MM.1S (cell line): ENCODE measurements around the gene RCAN1.

Experiments used
- DNase-seq: peaks from one replicate; pipeline ENCODE4 v3.0.0-alpha.2; 2015
- H2AFZ ChIP-seq: fragments of 300-600 bp; sonication (generic); 2 replicates; pipeline ENCODE4 v1.6.0; 2016; ENCODE audit warnings: antibody characterized with exemption, low read length
- H3F3A ChIP-seq: fragments of 300-600 bp; sonication (generic); 2 replicates; pipeline ENCODE4 v1.6.1; 2016; ENCODE audit warnings: mild to moderate bottlenecking, antibody characterized with exemption, low read length, moderate library complexity, mixed read lengths; ENCODE audit not compliant: insufficient read depth
- H3K27ac ChIP-seq: fragments of 300-600 bp; sonication (generic); 2 replicates; pipeline ENCODE4 v1.5.1; 2016; ENCODE audit warnings: mild to moderate bottlenecking, low read length
- H3K27me3 ChIP-seq: fragments of 300-600 bp; sonication (generic); replicated peaks from 2 replicates; pipeline ENCODE4 v1.6.0; 2016; ENCODE audit warnings: low read length; ENCODE audit not compliant: insufficient read depth
- H3K36me3 ChIP-seq: fragments of 300-600 bp; sonication (generic); replicated peaks from 2 replicates; pipeline ENCODE4 v1.6.1; 2016; ENCODE audit warnings: mild to moderate bottlenecking, low read length, mixed read lengths; ENCODE audit not compliant: insufficient read depth
- H3K4me1 ChIP-seq: fragments of 300-600 bp; sonication (generic); 2 replicates; pipeline ENCODE4 v1.6.1; 2016; ENCODE audit warnings: low read length, mixed read lengths
- H3K4me2 ChIP-seq: fragments of 300-600 bp; sonication (generic); 2 replicates; pipeline ENCODE4 v1.6.0; 2016; ENCODE audit warnings: low read depth, low read length
- H3K4me3 ChIP-seq: fragments of 300-600 bp; sonication (generic); 2 replicates; pipeline ENCODE4 v1.5.1; 2016; ENCODE audit warnings: low read length, mixed read lengths
- H3K79me2 ChIP-seq: fragments of 300-600 bp; sonication (generic); 2 replicates; pipeline ENCODE4 v1.6.1; 2016; ENCODE audit warnings: mixed run types, low read length, mixed read lengths
- H3K9ac ChIP-seq: fragments of 300-600 bp; sonication (generic); 2 replicates; pipeline ENCODE4 v1.6.1; 2016; ENCODE audit warnings: low read length, mixed read lengths
- H3K9me2 ChIP-seq: fragments of 300-600 bp; sonication (generic); replicated peaks from 2 replicates; pipeline ENCODE4 v1.6.1; 2016; ENCODE audit warnings: mild to moderate bottlenecking, low read length, mixed read lengths; ENCODE audit not compliant: insufficient read depth
- H3K9me3 ChIP-seq: fragments of 300-600 bp; sonication (generic); replicated peaks from 2 replicates; pipeline ENCODE4 v1.6.1; 2016; ENCODE audit warnings: mild to moderate bottlenecking, low read length, mixed read lengths; ENCODE audit not compliant: insufficient read depth
- H4K20me1 ChIP-seq: fragments of 300-600 bp; sonication (generic); 2 replicates; pipeline ENCODE4 v1.6.1; 2016; ENCODE audit warnings: mild to moderate bottlenecking, low read length, moderate library complexity, mixed read lengths; ENCODE audit not compliant: insufficient read depth
- EZH2 ChIP-seq: fragments of 300-600 bp; sonication (generic); optimal IDR thresholded peaks from 2 replicates; pipeline ENCODE3; 2017; ENCODE audit warnings: low read depth, mild to moderate bottlenecking, antibody characterized with exemption, low read length, mixed read lengths
- EZH2phosphoT487 ChIP-seq: fragments of 300-600 bp; sonication (generic); IDR thresholded peaks from 2 replicates; pipeline ENCODE4 v1.6.1; 2018; ENCODE audit warnings: antibody characterized with exemption, low read length
- TF ChIP-seq, protein P1 (sequence below): fragments of 300-600 bp; sonication (generic); IDR thresholded peaks from 2 replicates; pipeline ENCODE4 v1.5.1; 2016; ENCODE audit warnings: antibody characterized with exemption, low read length, mixed read lengths

Gene RCAN1

DNA sequence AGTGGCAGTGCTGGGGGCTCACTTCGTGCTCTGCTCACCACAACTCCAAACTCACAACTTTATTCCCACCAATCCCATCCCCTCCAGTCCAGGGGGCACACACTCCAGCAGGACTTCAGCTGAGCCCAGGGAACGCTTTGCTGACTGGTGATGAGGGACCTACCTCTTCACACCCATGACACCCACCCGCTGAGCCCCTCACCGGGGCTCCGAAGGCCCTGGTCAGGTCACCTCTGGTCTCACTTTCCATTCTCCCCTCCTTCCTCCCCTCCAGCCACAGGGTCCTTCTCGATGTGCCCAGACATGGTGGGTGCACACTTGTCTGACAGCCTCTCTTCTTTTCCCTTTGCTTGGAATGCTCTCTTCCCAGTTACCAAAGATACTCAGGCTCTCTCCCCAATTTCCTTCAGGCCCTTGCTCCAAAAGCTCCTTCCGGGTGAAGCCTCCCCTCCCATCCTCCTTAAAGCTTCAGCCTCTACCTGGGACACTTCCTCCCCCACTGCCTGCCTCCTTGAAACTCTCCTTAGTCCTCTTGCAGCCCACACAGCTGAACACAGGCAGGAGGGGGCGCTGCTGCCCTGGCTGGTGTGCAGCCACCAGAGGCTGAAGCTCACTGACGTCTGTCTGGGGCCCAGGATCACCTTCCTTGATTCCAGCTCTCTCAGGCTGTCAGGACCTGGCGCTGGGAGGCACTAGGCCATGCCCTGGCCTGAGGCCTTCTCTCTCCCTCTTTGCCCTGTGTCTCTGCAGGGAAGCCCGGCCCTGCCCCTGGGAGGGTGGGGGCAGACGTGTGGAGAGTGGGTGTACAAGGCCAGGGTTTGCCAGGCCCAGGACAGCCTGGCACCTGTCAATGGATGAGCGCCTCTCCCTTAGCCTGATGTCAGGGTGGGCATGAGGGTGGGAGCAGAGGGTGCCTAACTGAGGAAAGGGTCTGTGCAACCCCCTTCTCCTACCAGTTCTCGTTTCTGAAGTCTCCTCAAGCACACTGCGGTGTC lies 104.5 kb downstream of the RCAN1 start:
- Histone ChIP-seq H2AFZ (no peak overlapping the region), H3K9me2 (no peaks in the 10 kb centered on the region), H3K36me3 (no peaks in the 10 kb centered on the region), H4K20me1 (no peaks in the 10 kb centered on the region), H3K4me2 (no peak overlapping the region), H3K27me3 (no peaks in the 10 kb centered on the region), H3K4me3 (no peak overlapping the region), H3K4me1 (no peaks in the 10 kb centered on the region), H3K9me3 (no peaks in the 10 kb centered on the region), H3K79me2 (no peaks in the 10 kb centered on the region), H3K27ac (no peak overlapping the region), H3K9ac (no peak overlapping the region), H3F3A (no peaks in the 10 kb centered on the region)
- DNase-seq: peak; percentile 74
- TF ChIP-seq EZH2 (no peak), EZH2phosphoT487 (no peak)
- TF ChIP-seq, protein P1, sequence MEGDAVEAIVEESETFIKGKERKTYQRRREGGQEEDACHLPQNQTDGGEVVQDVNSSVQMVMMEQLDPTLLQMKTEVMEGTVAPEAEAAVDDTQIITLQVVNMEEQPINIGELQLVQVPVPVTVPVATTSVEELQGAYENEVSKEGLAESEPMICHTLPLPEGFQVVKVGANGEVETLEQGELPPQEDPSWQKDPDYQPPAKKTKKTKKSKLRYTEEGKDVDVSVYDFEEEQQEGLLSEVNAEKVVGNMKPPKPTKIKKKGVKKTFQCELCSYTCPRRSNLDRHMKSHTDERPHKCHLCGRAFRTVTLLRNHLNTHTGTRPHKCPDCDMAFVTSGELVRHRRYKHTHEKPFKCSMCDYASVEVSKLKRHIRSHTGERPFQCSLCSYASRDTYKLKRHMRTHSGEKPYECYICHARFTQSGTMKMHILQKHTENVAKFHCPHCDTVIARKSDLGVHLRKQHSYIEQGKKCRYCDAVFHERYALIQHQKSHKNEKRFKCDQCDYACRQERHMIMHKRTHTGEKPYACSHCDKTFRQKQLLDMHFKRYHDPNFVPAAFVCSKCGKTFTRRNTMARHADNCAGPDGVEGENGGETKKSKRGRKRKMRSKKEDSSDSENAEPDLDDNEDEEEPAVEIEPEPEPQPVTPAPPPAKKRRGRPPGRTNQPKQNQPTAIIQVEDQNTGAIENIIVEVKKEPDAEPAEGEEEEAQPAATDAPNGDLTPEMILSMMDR: peak; percentile 94

DNA sequence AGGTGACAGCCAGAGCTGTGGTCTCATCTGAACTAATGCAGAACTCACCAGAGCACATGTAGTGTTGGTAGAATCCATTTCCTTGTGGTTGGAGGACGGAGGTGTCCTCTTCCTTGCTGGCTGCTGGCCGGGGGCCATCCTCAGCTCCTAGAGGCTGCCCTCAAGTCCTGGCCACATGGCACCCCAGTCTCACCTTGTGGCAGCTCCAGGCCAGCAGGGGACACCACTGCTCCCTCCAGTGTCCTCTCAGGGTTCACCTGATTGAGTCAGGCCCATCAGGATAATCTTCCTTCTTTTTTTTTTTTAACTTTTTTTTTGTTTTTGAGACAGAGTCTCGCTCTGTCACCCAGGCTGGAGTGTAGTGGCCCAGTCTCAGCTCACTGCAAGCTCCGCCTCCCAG lies 105.8 kb downstream of the RCAN1 start:
- no peaks in the 10 kb centered on the region for H4K20me1 ChIP-seq
- TF ChIP-seq, protein P1: peak; percentile 49
- no peak for TF ChIP-seq EZH2phosphoT487
- TF ChIP-seq EZH2: no peak

DNA sequence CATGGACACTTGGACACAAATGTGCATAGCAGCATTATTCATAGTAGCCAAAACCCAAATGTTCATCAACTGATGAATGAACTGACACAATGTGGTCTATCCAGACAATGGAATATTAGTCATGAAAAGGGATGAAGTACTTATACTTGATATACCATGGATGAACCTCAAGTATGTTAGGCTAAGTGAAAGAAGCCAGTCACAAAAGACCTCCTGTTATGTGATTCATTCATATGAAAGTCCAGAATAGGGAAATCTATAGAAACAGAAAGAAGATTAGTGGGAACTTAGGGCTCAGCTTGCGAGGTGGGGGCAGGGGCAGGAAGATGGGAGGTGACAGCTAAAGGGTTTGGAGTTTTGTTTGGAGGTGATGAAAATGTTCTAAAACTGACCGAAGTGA lies 110.3 kb downstream of the RCAN1 start:
- DNase-seq: no peak
- no peak overlapping the region for H3K9ac ChIP-seq
- no peak for TF ChIP-seq EZH2
- no peak for TF ChIP-seq EZH2phosphoT487
- TF ChIP-seq, protein P1: no peak
- H3F3A ChIP-seq: no peaks in the 10 kb centered on the region
- H2AFZ ChIP-seq: no peak overlapping the region
- no peaks in the 10 kb centered on the region for H3K4me1 ChIP-seq
- no peaks in the 10 kb centered on the region for H3K79me2 ChIP-seq
- no peaks in the 10 kb centered on the region for H3K9me3 ChIP-seq
- no peak overlapping the region for H3K4me2 ChIP-seq
- H3K27ac ChIP-seq: no peak overlapping the region
- no peaks in the 10 kb centered on the region for H3K27me3 ChIP-seq
- H3K36me3 ChIP-seq: no peaks in the 10 kb centered on the region
- no peaks in the 10 kb centered on the region for H3K9me2 ChIP-seq
- no peak overlapping the region for H3K4me3 ChIP-seq
- H4K20me1 ChIP-seq: no peaks in the 10 kb centered on the region

More for the DNA sequence above, 105.8 kb downstream of the RCAN1 start:
- no peaks in the 10 kb centered on the region for H3F3A ChIP-seq
- no peak overlapping the region for H3K4me2 ChIP-seq
- no peaks in the 10 kb centered on the region for H3K9me2 ChIP-seq
- H3K79me2 ChIP-seq: no peaks in the 10 kb centered on the region
- H3K27me3 ChIP-seq: no peaks in the 10 kb centered on the region
- no peaks in the 10 kb centered on the region for H3K4me1 ChIP-seq
- no peak overlapping the region for H3K27ac ChIP-seq
- H3K36me3 ChIP-seq: no peaks in the 10 kb centered on the region
- H3K4me3 ChIP-seq: no peak overlapping the region
- no peaks in the 10 kb centered on the region for H3K9me3 ChIP-seq
- no peak overlapping the region for H3K9ac ChIP-seq
- H2AFZ ChIP-seq: no peak overlapping the region
- peak; percentile 21 for DNase-seq
